Measurements from ENCODE around the gene ABI3.
A peak's percentile ranks its signal among the peaks of the same experiment; 100 is the strongest.
"Not testable (repeated sequence)": the region's sequence is repeated elsewhere in the genome, so short reads cannot be mapped to it uniquely, and the experiment has no call there.

ABI3 gene

GRCh38 chr17:49258394-49258793, 47.9 kb downstream of the ABI3 start:
- DNase-seq, result no peak

DNA sequence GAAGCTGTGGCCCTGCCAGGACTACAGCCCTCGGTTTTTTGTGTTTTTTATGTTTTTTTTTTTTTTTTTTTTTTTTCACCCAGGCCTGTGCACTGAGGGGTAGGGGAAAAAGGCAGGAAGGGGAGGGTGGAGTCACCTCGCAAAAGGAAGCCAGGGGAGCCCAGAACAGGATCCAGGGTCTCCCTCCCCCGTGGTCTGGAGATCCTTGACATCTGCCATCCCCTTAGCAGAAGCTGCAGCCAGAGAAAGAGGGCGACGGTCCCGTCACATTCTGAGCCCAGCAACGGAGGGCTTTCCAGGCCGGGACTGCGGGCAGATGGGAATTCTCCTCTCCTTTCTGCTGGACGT, 49.1 kb downstream of the ABI3 start:
- no peak for DNase-seq

DNA sequence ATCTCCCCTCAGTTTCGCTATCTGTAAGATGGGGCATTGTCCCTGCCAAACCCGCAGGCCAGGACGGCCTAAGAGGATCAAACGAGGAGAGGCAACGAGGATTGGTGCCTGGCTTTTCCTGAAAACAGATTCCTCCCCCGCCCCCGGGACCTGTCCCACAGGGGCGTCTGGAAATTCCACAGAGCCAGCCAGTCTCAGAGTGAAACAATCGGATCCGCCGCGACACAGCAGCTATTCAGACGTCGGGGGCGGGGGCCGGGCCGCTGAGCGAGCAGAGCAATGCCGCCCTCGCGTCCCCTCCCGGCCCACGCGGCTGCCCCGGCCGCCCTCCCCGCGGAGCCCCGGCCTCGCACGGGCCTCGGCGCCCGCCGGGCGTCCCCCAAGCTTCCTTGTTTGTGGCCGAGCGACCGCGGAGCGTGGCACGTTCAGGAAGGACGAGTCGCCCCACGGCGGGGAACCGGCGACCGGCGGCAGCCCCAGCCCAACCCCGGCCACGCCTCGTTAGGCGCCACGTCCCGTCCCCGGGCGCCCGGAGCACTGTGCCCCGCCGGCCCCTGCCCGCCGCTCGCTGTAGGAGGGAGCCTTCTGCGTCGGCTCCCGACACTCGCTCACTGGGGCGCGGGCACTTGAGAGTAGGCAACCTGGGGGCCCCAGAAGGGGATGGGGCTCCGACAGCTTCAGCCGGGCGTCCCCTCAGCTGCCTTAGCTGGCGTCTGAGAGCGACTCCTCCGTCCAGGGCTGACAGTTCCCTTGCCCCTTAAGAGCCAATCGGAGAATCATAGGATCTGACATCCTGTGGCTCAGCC, 49.7 kb downstream of the ABI3 start:
- DNase-seq, result peak; percentile 85

DNA sequence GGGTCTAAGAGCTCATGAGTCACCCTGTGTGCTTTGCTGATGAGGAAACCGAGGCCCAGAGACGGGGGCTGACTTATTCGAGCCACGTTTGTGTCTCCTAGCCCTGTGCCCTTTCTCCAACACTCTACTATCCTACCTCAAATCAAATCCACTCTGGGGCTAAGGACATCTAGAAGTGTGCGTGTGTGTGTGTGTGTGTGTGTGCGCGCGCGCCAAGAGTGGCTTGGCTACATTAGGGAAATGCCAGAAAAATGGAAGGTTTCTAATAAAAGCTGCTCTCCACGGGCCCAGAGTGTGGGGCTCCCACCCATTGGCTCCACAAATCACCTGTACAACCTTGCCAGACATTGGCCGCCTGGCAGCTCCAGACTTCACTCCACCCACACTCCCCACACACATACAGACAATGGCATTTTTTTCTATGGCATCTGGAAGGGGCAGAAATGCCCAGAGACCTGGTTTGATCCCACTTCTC, 50.3 kb downstream of the ABI3 start:
- DNase-seq, result no peak

DNA sequence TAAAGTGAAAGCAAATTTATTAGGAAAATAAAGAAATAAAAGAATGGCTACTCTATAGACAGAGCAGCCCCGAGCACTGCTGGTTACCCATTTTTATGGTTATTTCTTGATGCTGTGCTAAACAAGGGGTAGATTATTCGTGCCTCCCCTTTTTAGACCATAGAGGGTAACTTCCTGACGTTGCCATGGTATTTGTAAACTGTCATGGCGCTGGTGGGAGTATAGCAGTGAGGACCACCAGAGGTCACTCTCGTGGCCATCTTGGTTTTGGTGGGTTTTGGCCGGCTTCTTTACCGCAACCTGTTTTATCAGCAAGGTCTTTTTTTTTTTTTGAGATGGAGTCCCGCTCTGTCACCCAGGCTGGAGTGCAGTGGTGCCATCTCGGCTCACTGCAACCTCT, 51.0 kb downstream of the ABI3 start:
- DNase-seq, result not testable (repeated sequence)

- no peak for DNase-seq
Measured at GRCh38 chr17:49266233-49266632, 55.7 kb downstream of the ABI3 start.

GRCh38 chr17:49267912-49268311, 57.4 kb downstream of the ABI3 start:
- DNase-seq, result no peak

GRCh38 chr17:49269356-49269755, 58.8 kb downstream of the ABI3 start:
- no peak for DNase-seq
